CD4-positive, alpha-beta T cell treated with Interleukin-4 for 4 hours (primary cell): ENCODE data around the gene CLDN6.
"Not testable (repeated sequence)": the region's sequence is repeated elsewhere in the genome, so short reads cannot be mapped to it uniquely, and the experiment has no call there.

ENCODE experiments used
- DNase-seq: peaks from one replicate; pipeline ENCODE4 v3.0.0-alpha.2; 2020

CLDN6 gene, protein sequence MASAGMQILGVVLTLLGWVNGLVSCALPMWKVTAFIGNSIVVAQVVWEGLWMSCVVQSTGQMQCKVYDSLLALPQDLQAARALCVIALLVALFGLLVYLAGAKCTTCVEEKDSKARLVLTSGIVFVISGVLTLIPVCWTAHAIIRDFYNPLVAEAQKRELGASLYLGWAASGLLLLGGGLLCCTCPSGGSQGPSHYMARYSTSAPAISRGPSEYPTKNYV

DNA sequence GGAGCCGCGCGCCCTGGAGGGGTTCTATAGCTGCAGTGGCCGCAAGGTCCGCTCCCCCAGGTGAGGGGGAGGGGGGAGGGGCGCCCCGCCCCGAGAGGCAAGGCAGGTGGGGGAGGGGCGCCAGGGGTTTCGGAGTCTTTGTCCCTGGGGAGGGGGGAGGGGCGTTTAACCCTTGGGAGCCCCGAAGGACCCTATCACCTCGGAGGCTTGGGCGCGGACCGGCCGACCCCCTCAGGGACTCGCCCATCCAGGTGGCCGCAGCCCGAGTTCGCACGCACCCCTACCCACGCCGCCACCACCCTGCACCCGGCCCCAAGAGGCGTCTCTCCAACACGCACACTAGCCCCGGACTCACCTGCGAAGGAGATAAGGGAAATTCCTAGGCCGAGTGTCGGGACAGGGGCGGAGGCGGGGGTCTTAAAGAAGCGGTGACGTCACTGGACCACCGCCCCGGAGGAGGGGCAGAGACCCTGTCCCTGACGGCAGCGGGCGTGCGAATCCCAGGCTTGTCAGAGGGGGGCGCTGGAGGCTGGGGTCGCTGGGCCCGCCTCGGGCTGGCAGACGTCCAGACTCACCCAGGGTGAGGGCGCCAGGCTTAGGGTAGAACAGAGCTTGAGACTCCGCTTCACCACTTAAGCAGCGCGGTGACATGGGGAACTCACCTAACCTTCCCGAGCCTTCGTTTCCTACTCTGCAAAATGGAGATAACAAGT, at the start of gene CLDN6:
CLDN6 (minus strand) TSS at position 390 of the 713 bp plus-strand sequence. CDS start 2,162 bp downstream, outside the sequence.
- no peak for DNase-seq

DNA sequence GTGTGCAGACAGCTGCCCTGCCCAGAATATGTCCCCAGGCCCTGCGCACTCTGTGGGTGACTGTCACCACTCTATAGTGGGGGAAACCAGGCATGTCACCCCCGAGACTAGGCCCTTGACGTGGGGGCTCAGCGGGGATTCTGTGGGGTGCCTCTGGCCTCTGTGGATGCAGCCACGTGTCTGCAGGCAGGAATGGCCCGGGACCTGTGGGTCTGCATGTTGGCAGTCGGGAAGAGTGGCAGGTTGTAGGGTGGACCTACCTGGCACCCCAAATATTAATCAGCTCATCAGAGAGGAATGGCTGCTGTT, 48.4 kb upstream of the CLDN6 start:
- DNase-seq, result no peak

DNA sequence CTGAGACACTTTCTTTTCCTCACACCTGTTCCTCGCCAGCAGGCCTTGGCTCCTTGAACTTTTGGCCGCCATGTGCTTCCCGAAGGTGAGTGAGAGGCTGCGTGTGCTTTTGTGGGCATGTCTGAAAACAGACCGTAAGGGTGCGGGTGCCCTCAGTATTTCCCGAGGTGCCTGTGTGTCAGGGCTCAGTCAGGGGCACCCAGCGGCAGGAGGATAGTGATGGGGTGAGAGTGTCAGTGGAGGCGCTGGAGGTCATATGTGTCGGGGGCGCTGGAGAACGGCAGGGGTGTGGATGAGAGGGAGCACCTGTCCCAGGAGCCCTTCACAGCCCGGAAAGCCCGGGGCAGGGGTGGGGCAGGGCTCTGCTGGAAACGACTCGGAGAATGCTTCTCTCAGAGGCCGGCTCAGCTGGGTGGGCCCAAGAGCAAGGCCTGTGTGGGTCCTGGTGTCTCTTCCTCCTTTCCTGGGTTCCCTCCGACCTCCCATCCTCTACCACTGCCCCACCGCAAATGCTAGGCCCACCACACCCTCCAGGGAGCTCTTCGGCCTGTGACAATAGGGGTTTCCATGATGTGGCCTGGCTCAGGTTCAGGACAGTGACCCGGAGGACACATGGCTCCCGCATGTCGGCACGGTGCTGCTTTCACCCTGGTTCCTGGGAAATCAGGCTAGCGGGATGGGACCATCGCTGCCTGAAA, 47.9 kb upstream of the CLDN6 start:
- DNase-seq, result no peak

DNA sequence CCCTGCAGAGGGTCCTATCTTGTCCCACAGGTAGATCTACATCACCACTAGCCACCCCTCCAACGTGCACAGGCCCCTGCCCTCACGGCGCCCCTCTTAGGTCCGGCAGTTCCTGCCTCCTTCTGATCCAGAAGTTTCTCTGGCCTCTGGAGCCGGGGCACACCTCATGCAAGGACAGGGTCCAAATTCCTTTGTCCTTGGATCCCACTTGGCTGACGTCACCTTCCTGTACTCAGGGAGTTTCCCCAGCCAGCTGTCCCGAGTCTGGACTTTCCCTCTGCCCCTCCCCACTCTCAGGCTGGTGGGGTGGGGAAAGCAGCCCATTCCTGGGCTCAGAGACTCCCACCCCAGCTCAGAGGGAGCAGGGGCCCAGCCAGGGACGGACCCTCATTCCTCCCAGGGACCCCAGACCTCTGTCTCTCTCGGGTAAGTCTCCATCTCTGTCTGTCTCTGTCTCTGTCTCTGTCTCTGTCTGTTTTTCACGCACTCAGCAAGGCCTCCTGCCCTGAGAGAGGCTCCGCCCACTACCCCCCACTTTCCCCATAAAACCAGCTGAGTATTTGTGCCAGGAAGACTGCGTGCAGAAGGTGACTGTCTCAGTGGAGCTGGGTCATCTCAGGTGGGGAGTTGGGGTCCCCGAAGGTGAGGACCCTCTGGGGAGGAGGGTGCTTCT, 47.2 kb upstream of the CLDN6 start, which contains the start of gene IL32:
IL32 (plus strand) TSS at position 572 of the 673 bp plus-strand sequence. CDS start 172 bp downstream, outside the sequence.
- peak; percentile 82 for DNase-seq

DNA sequence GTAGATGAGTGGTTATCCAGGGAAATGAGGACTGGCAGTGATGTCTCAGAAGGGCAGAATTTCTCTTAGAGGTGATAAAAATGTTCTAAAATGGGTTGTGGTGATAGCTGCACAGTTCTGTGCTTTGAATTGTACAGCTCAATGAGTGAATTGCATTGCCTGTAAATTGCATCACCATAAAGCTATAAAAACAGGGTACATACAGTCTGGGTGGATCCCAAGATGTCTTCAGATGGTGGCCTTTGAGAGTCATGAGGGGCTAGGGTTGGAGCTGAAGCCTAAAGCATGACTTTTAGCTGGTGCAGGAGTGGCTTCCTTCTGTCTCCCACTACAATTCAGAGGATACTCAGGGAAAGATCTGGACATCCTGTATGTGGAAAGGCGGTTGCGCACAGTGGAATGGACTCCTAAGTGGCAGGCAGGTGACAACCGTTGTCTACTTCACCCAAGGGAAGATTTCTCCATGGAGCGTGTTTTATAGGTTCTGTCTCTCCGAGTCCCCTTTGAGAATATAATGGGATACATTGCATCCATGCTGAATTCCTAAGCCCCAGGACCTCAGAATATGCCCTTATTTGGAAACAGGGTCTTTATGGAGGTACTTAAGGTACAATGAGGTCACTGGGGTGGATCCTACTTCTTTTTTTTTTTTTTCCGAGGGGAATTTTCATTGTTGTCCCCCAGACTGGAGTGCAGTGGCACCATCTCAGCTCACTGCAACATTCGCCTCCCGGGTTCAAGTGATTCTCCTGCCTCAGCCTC, 45.8 kb upstream of the CLDN6 start:
- DNase-seq, result no peak

DNA sequence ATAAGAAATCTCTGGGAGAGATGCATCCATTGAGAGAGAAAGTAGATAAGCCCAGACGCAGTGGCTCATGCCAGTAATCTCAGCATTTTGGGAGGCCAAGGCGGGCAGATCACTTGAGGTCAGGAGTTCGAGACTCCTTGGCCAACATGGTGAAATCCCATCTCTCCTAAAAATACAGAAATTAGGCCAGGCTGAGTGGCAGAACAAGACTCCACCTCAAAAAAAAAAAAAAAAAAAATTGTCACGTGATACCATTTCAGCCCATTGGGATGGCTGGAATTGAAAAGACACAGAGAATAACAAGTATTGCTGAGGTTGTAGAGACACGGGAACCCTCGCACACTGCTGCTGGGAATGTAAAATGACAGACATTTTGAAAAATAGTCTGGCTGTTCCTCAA, 44.6 kb upstream of the CLDN6 start:
- no peak for DNase-seq

DNA sequence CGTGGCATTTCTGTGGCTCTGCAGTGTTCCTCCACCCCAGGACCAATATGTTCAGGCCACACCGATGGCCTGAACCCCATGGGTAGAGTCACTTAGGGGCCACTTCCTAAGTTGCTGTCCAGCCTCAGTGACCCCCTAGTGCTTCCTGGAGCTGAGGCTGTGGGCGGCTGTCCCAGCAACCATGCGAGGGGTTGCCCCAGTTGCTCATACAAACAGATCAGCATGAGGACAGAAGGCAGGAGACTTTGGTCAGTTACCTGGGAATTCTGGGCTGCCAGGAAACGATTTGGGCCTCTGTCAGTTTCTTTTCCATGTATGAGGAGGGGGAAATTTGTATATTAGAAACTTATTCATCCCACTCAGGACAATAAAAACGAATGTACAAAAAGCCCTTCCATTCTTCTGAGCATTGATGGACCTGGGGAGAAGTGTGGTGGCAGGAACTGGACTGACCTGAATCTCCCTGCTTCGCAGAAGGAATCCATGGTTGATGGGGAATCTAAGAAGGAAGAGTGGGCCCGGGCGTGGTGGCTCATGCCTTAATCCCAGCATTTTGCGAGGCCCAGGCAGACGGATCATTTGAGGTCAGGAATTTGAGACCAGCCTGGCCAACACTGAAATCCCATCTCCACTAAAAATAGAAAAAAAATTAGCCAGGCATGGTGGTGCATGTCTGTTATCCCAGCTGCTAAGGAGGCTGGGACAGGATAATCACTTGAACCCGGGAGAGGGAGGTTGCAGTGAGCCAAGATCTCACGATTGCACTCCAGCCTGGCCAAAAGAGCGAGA, 42.5 kb upstream of the CLDN6 start:
- no peak for DNase-seq

DNA sequence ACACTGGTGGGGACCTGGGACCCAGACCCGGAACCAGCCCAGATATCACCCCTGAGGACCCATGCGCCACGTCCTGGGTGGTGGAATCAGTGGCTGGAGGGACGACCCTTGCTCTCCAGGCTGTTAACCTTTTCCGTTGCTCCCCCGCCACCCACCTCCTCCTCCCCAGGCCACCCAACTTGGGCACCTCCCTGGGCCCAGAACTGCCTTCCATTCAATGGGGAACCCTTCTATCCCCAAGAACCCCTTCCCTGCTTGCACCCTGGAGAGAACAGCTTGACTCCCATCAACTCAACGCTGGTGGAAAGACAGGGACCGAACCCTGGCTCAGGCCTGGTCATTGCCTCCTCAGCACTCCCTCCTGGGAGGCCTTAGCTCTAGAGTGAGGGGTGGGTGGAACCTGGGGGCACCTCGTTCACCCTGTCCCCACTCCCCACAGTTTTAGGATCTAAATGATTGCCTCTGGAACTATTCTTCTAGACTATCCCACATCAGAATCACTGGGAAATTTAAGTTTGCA, 41.8 kb upstream of the CLDN6 start:
- no peak for DNase-seq

DNA sequence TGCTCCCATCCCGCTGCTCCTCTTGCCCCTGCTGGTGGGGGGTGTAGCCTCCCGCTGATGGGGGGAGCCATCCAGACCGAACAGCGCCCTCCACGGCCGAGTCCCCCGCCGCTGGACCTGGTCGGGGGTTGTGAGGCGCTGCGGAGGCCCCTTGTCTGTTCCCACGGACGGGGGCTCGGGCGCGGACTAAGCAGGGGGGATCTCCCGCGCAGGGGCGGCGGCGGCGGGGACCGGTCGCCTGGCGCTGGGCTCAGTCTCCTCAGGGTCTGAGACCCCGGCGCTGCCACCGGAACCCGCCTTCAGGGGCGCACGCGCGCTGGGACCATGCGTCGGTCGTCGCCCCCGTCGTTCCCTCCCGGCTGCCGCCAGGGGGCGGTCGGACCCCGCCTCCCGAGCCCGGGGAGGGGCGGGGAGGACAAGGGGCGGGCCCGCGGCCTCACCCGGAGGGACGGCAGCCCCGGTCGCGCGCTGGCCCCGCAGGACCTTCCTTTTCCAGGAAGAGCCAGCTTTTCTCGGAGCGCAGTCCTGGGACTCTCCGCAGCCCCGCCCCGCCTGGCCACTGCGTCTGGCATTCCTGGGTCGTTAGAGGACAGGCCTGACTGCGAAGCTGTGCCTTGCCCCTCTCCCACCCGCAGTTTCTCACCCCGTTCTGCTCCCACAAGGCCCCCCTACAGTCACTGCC, 41.2 kb upstream of the CLDN6 start:
- DNase-seq, result peak; percentile 78

DNA sequence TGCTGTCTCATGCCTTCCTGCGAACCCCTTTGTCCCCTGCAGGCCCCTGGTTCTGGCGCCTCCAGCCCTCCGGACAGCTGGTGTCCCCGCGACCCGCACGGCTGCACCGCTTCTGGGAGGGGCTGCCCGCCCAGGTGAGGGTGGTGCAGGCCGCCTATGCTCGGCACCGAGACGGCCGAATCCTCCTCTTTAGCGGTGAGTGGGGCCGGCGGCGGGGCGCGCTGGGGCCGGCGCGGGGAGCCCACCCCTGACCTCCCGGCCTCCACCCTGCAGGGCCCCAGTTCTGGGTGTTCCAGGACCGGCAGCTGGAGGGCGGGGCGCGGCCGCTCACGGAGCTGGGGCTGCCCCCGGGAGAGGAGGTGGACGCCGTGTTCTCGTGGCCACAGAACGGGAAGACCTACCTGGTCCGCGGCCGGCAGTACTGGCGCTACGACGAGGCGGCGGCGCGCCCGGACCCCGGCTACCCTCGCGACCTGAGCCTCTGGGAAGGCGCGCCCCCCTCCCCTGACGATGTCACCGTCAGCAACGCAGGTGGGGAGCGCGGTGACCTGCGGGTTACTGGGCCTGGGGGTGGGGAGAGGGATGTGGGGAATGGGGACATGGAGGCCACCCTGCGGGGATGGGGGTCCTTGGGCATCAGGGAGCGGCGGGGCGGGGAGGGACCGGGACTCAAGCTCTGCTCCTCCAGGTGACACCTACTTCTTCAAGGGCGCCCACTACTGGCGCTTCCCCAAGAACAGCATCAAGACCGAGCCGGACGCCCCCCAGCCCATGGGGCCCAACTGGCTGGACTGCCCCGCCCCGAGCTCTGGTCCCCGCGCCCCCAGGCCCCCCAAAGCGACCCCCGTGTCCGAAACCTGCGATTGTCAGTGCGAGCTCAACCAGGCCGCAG, 40.4 kb upstream of the CLDN6 start:
- DNase-seq, result peak; percentile 45

DNA sequence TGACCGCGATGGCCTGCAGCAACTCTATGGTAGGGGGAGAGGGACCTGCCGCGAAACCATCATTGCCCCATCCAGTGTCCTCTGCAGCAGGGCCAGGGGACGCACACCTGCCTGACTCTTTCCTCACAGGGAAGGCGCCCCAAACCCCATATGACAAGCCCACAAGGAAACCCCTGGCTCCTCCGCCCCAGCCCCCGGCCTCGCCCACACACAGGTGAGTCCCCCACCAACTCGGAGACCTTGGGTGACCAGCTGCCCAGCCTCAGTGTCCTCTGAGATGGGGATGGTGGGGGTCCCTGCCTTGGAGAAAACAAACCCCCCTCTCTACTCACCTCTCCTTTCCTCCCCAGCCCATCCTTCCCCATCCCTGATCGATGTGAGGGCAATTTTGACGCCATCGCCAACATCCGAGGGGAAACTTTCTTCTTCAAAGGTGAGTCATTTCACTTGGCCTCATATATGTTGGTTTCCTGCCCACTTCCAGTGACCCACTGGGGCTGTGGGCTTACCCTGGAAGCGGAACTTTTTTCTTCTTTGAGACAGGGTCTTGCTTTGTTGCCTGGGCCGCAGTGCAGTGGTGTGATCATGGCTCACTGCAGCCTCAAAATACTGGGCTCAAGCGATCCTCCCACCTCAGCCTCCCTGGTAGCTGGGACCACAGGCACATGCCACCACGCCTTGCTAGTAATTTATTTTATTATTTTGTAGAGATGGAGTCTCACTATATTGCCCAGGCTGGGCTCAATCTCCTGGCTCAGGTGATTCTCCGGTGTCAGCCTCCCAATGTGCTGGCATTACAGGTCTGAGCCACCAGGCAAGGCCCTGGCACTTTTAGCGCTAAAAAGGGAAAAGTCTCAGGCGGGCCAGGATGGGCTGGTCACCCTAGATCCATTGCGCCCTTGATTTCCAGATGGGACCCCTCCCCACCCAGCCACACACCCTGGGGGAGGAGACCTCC, 39.5 kb upstream of the CLDN6 start:
- no peak for DNase-seq

DNA sequence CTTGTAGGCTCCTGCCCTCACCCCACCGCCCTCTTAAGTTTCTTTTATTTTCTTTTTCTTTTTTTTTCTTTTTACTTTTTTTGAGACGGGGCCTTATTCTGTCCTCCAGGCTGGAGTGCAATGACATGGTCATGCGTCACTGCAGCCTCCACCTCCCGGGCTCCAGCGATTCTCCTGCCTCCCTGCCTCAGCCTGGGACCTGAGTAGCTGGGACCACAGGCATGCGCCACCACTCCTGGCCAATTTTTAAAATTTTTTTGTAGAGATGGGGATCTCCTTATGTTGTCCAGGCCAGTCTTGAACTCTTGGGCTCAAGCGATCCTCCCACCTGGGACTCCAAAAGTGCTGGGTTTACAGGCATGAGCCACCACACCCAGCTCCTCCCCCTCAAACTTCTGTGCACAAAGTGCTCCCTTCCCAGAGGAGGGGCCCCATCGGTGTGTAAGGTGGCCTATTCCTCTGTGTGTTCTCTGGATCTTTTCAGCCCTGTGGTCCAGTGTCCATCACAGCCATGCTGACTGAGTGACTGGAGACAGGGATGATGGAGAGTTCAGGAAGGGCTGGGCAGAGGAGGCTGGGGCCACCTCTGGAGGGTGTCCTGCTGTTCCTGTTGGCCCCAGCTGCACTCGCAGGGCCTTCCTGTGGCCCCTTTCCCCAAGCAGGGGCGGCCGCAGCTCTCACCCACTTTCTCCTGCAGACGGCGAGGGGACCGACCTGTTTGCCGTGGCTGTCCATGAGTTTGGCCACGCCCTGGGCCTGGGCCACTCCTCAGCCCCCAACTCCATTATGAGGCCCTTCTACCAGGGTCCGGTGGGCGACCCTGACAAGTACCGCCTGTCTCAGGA, 38.6 kb upstream of the CLDN6 start:
- DNase-seq, result no peak

DNA sequence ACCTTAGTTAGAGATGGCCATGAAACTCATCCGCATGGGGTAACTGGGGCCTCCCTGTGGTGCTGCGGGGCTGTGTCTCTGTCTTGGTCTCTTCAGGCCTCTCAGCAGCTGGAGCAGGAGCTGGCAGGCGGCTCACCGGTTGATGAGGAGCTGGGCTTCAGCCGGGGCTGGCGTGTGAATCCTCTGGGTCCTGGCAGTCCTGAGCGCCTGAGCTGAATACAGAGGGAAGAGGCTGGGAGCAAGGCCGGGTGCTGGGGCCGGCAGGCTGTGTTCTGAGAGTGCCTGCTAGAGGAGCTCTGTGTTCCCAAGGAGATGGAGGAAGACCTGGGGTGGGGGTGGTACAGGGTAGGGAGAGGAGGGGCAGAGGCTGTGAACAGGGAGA, 37.7 kb upstream of the CLDN6 start:
- DNase-seq, result not testable (repeated sequence)

DNA sequence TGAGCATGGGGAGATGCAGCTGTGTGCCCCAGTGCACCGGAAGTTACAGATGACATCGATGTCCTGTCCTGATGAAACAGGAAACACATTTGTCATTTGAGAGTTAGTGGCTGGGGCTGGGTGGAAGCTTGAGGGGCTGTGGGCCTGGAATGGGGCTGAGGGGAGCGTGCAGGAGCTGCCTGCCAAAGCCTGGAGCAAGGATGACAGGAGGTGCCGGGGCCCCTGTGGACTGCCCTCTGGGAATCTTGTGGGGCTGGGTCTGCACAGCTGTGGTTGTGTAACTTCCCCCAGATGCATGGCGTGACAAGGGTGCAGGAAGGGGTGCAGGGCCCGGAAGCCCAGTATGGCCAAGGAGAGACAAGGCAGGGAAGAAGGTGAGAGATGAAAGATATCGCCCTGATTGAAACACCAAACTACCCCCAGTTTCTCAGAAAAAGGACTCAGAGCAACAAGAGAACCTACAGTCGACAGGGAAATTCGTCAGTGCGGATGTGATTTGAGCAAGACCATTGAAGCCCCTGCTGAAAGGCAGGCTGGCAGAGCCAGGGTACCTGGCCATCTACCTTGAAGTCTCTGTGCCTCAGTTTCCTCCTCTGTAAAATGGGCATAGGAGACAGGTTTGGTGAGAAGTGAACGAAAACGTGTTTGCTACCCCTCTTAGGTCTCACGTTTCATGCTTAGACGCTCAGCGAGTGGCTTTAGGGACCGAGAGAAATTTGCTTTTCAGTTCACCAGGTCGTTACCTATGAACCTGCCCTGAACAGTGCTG, 37.2 kb upstream of the CLDN6 start:
- DNase-seq, result no peak

DNA sequence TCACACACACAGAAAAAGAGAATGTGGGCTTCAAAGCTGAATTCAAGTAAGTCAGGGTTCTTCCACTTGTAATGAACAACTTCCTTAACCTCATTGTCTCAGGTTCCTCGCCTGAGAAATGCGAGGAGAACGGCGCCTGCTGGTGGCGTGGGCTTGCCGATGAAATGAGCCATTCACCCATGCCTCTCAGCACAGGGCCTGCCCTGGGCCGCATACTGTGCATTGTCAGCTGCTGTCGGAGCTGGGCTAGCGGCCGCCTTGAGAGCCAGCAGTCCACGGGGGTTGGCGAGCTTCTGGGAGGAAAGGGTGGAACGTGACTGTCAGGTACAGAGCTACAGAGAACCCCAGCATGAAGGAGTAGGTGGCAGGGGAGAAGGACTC, 35.3 kb upstream of the CLDN6 start:
- not testable (repeated sequence) for DNase-seq

DNA sequence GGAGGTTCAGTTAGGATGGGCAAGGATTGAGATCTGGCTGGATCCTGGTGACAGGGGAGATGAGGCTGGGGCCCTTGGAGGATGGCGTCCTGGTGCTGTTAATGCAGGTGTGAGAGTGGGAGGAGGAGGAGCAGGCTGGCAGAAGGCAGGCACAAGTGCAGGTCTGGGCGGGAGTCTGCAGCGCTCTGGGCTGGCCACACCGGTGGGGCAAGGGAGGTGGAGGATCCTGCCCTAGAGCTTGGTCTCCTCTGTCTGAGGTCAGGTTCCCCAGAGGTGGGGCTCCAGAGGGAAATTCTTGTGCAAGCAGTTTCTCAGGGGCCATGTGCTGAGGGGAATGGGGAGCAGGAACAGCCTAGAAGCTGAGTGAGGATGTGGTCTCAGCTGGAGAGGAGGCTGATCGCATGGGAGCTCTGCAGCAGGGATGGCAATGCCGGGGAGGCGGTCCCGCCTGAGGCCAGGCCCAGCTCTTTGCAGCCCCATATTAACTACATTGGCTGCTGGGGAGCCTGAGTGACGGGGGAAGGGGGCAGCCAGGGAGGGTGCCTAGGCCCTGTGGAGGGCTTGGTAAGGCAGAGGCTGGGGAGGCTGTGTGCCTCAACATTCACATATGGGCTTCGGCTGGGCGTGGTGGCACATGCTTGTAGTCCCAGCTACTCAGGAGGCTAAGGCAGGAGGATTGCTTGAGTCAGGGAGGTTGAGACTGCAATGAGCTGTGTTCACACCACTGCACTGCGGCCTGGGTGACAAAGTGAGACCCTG, 34.8 kb upstream of the CLDN6 start:
- not testable (repeated sequence) for DNase-seq
